H9 (cell line): ENCODE results near the gene TBC1D8. TPM values are rescaled to one million over a fixed set of nuclear protein-coding genes. Genes with fewer than 3 reads are reported as not detected.

ENCODE experiments used
- DNase-seq: peaks from one replicate; pipeline ENCODE4 v3.0.0-alpha.2; 2017
- H2AFZ ChIP-seq: one replicate; pipeline ENCODE4 v1.6.1; 2013; ENCODE audit warnings: mild to moderate bottlenecking, low read length, control low read depth, moderate library complexity
- H2AK5ac ChIP-seq: 2 replicates; pipeline ENCODE4 v1.6.1; 2013; ENCODE audit warnings: low read length, control low read depth, mixed read lengths; ENCODE audit not compliant: insufficient read length
- H2BK120ac ChIP-seq: one replicate; pipeline ENCODE4 v1.6.1; 2013; ENCODE audit warnings: low read depth, mild to moderate bottlenecking, low read length, control low read depth, inconsistent platforms; ENCODE audit not compliant: poor library complexity, severe bottlenecking
- H2BK12ac ChIP-seq: 2 replicates; pipeline ENCODE4 v1.6.1; 2013; ENCODE audit warnings: low read length, control low read depth, mixed read lengths, low read depth; ENCODE audit not compliant: insufficient read length
- H2BK15ac ChIP-seq: 2 replicates; pipeline ENCODE4 v1.6.1; 2013; ENCODE audit warnings: low read depth, low read length, control low read depth
- H2BK20ac ChIP-seq: one replicate; pipeline ENCODE4 v1.6.1; 2013; ENCODE audit warnings: low read depth, mild to moderate bottlenecking, low read length, control low read depth, inconsistent platforms; ENCODE audit not compliant: poor library complexity, severe bottlenecking
- H2BK5ac ChIP-seq: 2 replicates; pipeline ENCODE4 v1.6.1; 2013; ENCODE audit warnings: low read length, control low read depth, mixed read lengths; ENCODE audit not compliant: insufficient read length
- H3K14ac ChIP-seq: 2 replicates; pipeline ENCODE4 v1.6.1; 2013; ENCODE audit warnings: low read length, control low read depth; ENCODE audit not compliant: insufficient read depth
- H3K18ac ChIP-seq: 2 replicates; pipeline ENCODE4 v1.6.1; 2013; ENCODE audit warnings: low read depth, mild to moderate bottlenecking, mixed read lengths, low read length, control low read depth; ENCODE audit not compliant: insufficient read length
- H3K23ac ChIP-seq: 2 replicates; pipeline ENCODE4 v1.6.1; 2013; ENCODE audit warnings: low read length, control low read depth, mixed read lengths, low read depth; ENCODE audit not compliant: insufficient read length
- H3K23me2 ChIP-seq: 2 replicates; pipeline ENCODE4 v1.6.1; 2013; ENCODE audit warnings: low read depth, mild to moderate bottlenecking, mixed read lengths, low read length, control low read depth; ENCODE audit not compliant: insufficient read length, poor library complexity, severe bottlenecking
- H3K27ac ChIP-seq: 2 replicates; pipeline ENCODE4 v1.5.1; 2013; ENCODE audit warnings: low read length, control low read depth, mixed read lengths, low read depth; ENCODE audit not compliant: insufficient read length
- H3K27me3 ChIP-seq: 2 replicates; pipeline ENCODE4 v1.6.1; 2013; ENCODE audit warnings: low read length, control low read depth, inconsistent platforms; ENCODE audit not compliant: insufficient read depth
- H3K4ac ChIP-seq: 2 replicates; pipeline ENCODE4 v1.6.1; 2013; ENCODE audit warnings: low read depth, mild to moderate bottlenecking, control low read depth, inconsistent platforms, low read length, moderate library complexity
- H3K4me1 ChIP-seq: 2 replicates; pipeline ENCODE4 v1.6.1; 2013; ENCODE audit warnings: low read length, control low read depth, inconsistent platforms; ENCODE audit not compliant: insufficient read depth
- H3K4me2 ChIP-seq: 2 replicates; pipeline ENCODE4 v1.6.1; 2013; ENCODE audit warnings: low read length, control low read depth, mixed read lengths; ENCODE audit not compliant: insufficient read length, insufficient read depth
- H3K56ac ChIP-seq: 2 replicates; pipeline ENCODE4 v1.6.1; 2013; ENCODE audit warnings: low read depth, mild to moderate bottlenecking, mixed read lengths, low read length, control low read depth; ENCODE audit not compliant: insufficient read length
- H3K79me1 ChIP-seq: 2 replicates; pipeline ENCODE4 v1.6.1; 2013; ENCODE audit warnings: low read depth, mild to moderate bottlenecking, moderate library complexity, low read length, control low read depth, inconsistent platforms; ENCODE audit not compliant: insufficient read depth, poor library complexity, severe bottlenecking
- H3K79me2 ChIP-seq: 2 replicates; pipeline ENCODE4 v1.6.1; 2013; ENCODE audit warnings: low read length, control low read depth, inconsistent platforms; ENCODE audit not compliant: insufficient read depth
- H3K9ac ChIP-seq: 2 replicates; pipeline ENCODE4 v1.6.1; 2013; ENCODE audit warnings: low read length, control low read depth, mixed read lengths; ENCODE audit not compliant: insufficient read length; ENCODE audit errors: extremely low read depth
- H3K9me3 ChIP-seq: one replicate; pipeline ENCODE4 v1.6.1; 2013; ENCODE audit warnings: low read depth, low read length, inconsistent platforms; ENCODE audit not compliant: control insufficient read depth
- H3T11ph ChIP-seq: one replicate; pipeline ENCODE4 v1.6.1; 2013; ENCODE audit warnings: mild to moderate bottlenecking, low read length, control low read depth, inconsistent platforms
- H4K20me1 ChIP-seq: one replicate; pipeline ENCODE4 v1.6.1; 2013; ENCODE audit not compliant: control insufficient read depth, insufficient read length, insufficient read depth
- H4K5ac ChIP-seq: 2 replicates; pipeline ENCODE4 v1.6.1; 2013; ENCODE audit warnings: low read depth, mild to moderate bottlenecking, mixed read lengths, low read length, control low read depth; ENCODE audit not compliant: insufficient read length
- H4K8ac ChIP-seq: replicated peaks from 2 replicates; pipeline ENCODE4 v1.6.1; 2013; ENCODE audit warnings: low read length, control low read depth, mixed read lengths, low read depth; ENCODE audit not compliant: insufficient read length
- H4K91ac ChIP-seq: 2 replicates; pipeline ENCODE4 v1.6.1; 2013; ENCODE audit warnings: low read depth, mild to moderate bottlenecking, moderate library complexity, mixed read lengths, low read length, control low read depth; ENCODE audit not compliant: insufficient read length
- H3K27ac Mint-ChIP-seq, 3 experiments: 2 replicates in 2 of 3; 3 replicates in 1 of 3; pipeline ENCODE4 v1.8.0; 2020 to 2021; ENCODE audit warnings: mixed read lengths in 3 of 3, mild to moderate bottlenecking in 1 of 3, moderate library complexity in 1 of 3
- H3K27me3 Mint-ChIP-seq: 2 replicates; pipeline ENCODE4 v1.8.0; 2021; ENCODE audit warnings: low read depth, mild to moderate bottlenecking, moderate library complexity, mixed read lengths
- H3K36me3 Mint-ChIP-seq, 3 experiments: 2 replicates in 2 of 3; 3 replicates in 1 of 3; pipeline ENCODE4 v1.8.0; 2020 to 2021; ENCODE audit warnings: low read depth in 3 of 3, mixed read lengths in 3 of 3; ENCODE audit not compliant: insufficient read depth in 1 of 3
- H3K4me1 Mint-ChIP-seq, 2 experiments: 2 replicates each; pipeline ENCODE4 v1.8.0; 2020; ENCODE audit warnings: mixed read lengths in 2 of 2
- H3K4me3 Mint-ChIP-seq, 2 experiments: 2 replicates in 1 of 2; 3 replicates in 1 of 2; pipeline ENCODE4 v1.8.0; 2020 to 2021; ENCODE audit warnings: mild to moderate bottlenecking in 2 of 2, mixed read lengths in 2 of 2, moderate library complexity in 1 of 2
- H3K9me3 Mint-ChIP-seq, 2 experiments: 2 replicates in 1 of 2; 3 replicates in 1 of 2; pipeline ENCODE4 v1.8.0; 2020; ENCODE audit warnings: mild to moderate bottlenecking in 2 of 2, mixed read lengths in 2 of 2, moderate library complexity in 1 of 2
- CTCF ChIP-seq: fragments of 200-600 bp; sonication (generic); conservative IDR thresholded peaks from 3 replicates; pipeline ENCODE4 v1.8.0; 2021; ENCODE audit warnings: antibody characterized with exemption, mild to moderate bottlenecking
- WGBS: extraction: QIAGEN DNeasy Blood & Tissue Kit; methylation state at CpG from one replicate; pipeline ENCODE4 v1.1.7; 2013; ENCODE audit warnings: missing lambda C conversion rate, low lambda C conversion rate, mixed read lengths; ENCODE audit not compliant: insufficient read length; ENCODE audit errors: extremely low coverage; 5-methylcytosine and 5-hydroxymethylcytosine counted together
- total RNA-seq: library from RNA; stranded (reverse); gene quantifications from 2 replicates; pipeline ENCODE4 v1.2.1, GENCODE V29; 2021

Gene TBC1D8
- total RNA-seq, 1 experiment from 2014 or later, result 16.6 TPM

GRCh38 chr2:100976645-100977391 lies 174.4 kb downstream of the TBC1D8 start:
- Mint-ChIP-seq H3K9me3 (no peaks in the 10 kb centered on the region), H3K36me3 (no peaks in the 10 kb centered on the region), H3K4me1 (peaks cover 8 to 9% of the 10 kb centered on the region in 2 experiments), H3K4me3 (no peak overlapping the region), H3K27ac (no peak overlapping the region), H3K27me3 (no peaks in the 10 kb centered on the region)
- no peak overlapping the region for H2BK120ac ChIP-seq
- no peak overlapping the region for H4K91ac ChIP-seq
- no peak overlapping the region for H2BK5ac ChIP-seq
- no peaks in the 10 kb centered on the region for H3K4me1 ChIP-seq
- H3K23ac ChIP-seq, result no peak overlapping the region
- H3T11ph ChIP-seq, result no peak overlapping the region
- no peaks in the 10 kb centered on the region for H3K23me2 ChIP-seq
- DNase-seq, result no peak
- no peak overlapping the region; the same call in 1 of the 2 replicates for H3K14ac ChIP-seq
- H3K56ac ChIP-seq, result no peak overlapping the region
- no CpG with 5 or more reads among the region's 19 CpGs for WGBS
- no peak overlapping the region for H3K18ac ChIP-seq
- H2BK12ac ChIP-seq, result no peak overlapping the region
- H3K4ac ChIP-seq, result no peak overlapping the region
- no peak overlapping the region for H2BK20ac ChIP-seq
- H3K79me2 ChIP-seq, result no peaks in the 10 kb centered on the region
- no peaks in the 10 kb centered on the region for H3K27me3 ChIP-seq
- no peaks in the 10 kb centered on the region for H3K9me3 ChIP-seq
- H3K9ac ChIP-seq, result no peak overlapping the region
- H3K27ac ChIP-seq, result no peak overlapping the region
- no peak overlapping the region for H2BK15ac ChIP-seq
- no peak overlapping the region for H3K4me2 ChIP-seq
- no peaks in the 10 kb centered on the region for H3K79me1 ChIP-seq
- no peak overlapping the region for H4K5ac ChIP-seq
- no peak overlapping the region for H4K8ac ChIP-seq
- H2AK5ac ChIP-seq, result no peak overlapping the region
- TF ChIP-seq CTCF, result no peak
- no peaks in the 10 kb centered on the region for H4K20me1 ChIP-seq
- no peak overlapping the region for H2AFZ ChIP-seq
